ENCODE data around the gene TBC1D20. TPM values are rescaled to one million over a fixed set of nuclear protein-coding genes. Genes with fewer than 3 reads are reported as not detected.

TBC1D20 gene
- total and polyA plus RNA-seq, 9 donors = 19.1 to 40.1 (median 34.8) TPM

GRCh38 chr20:417801-418342 lies 44.5 kb downstream of the TBC1D20 start:
- DNase-seq = peak in 2 of 5 donors; percentile 34 to 66
- TF ChIP-seq EP300 (IDR thresholded peaks at IDR 0.05) = no peak
- TF ChIP-seq, protein P1, sequence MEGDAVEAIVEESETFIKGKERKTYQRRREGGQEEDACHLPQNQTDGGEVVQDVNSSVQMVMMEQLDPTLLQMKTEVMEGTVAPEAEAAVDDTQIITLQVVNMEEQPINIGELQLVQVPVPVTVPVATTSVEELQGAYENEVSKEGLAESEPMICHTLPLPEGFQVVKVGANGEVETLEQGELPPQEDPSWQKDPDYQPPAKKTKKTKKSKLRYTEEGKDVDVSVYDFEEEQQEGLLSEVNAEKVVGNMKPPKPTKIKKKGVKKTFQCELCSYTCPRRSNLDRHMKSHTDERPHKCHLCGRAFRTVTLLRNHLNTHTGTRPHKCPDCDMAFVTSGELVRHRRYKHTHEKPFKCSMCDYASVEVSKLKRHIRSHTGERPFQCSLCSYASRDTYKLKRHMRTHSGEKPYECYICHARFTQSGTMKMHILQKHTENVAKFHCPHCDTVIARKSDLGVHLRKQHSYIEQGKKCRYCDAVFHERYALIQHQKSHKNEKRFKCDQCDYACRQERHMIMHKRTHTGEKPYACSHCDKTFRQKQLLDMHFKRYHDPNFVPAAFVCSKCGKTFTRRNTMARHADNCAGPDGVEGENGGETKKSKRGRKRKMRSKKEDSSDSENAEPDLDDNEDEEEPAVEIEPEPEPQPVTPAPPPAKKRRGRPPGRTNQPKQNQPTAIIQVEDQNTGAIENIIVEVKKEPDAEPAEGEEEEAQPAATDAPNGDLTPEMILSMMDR (IDR thresholded peaks at IDR 0.05) = no peak
- TF ChIP-seq POLR2A (IDR thresholded peaks at IDR 0.05) = no peak
- peaks cover 10% of the 10 kb centered on the region for H3K4me1 ChIP-seq (ENCODE audit: insufficient read depth)
- no peaks in the 10 kb centered on the region for H3K9me3 ChIP-seq
- H3K36me3 ChIP-seq = no peaks in the 10 kb centered on the region
- no peak overlapping the region for H3K4me3 ChIP-seq
- intact Hi-C loops (cut with DNase I) = no loop called here
- WGBS, 3 donors = 30 to 55% (median 46%) methylated on average over 12 of the region's 12 CpGs
- peak overlapping the region in 1 of 2 donors; percentile 7 for H3K27ac ChIP-seq
- no peaks in the 10 kb centered on the region for H3K27me3 ChIP-seq

GRCh38 chr20:416950-417800 lies 45.2 kb downstream of the TBC1D20 start:
- WGBS, 3 donors = 41 to 64% (median 55%) methylated on average over 13 of the region's 13 CpGs
- H3K36me3 ChIP-seq = no peaks in the 10 kb centered on the region
- H3K4me3 ChIP-seq = no peak overlapping the region
- H3K9me3 ChIP-seq = no peaks in the 10 kb centered on the region
- H3K27me3 ChIP-seq = no peaks in the 10 kb centered on the region
- TF ChIP-seq EP300 (IDR thresholded peaks at IDR 0.05) (no peak), POLR2A (IDR thresholded peaks at IDR 0.05) (no peak)
- TF ChIP-seq, protein P1 (IDR thresholded peaks at IDR 0.05) = no peak
- intact Hi-C loops (cut with DNase I) = no loop called here
- peak overlapping the region in 1 of 2 donors; percentile 7 for H3K27ac ChIP-seq
- H3K4me1 ChIP-seq (ENCODE audit: insufficient read depth) = peaks cover 10% of the 10 kb centered on the region
- no peak for DNase-seq

GRCh38 chr20:415820-416322 lies 46.5 kb downstream of the TBC1D20 start:
- H3K27me3 ChIP-seq = no peaks in the 10 kb centered on the region
- DNase-seq = no peak
- H3K27ac ChIP-seq = no peak overlapping the region
- TF ChIP-seq, protein P1 (IDR thresholded peaks at IDR 0.05) = no peak
- TF ChIP-seq POLR2A (IDR thresholded peaks at IDR 0.05) (no peak), EP300 (IDR thresholded peaks at IDR 0.05) (no peak)
- H3K4me1 ChIP-seq (ENCODE audit: insufficient read depth) = peaks cover 10% of the 10 kb centered on the region
- 84 to 91% (median 90%) methylated on average over 13 of the region's 13 CpGs for WGBS, 3 donors
- H3K4me3 ChIP-seq = no peak overlapping the region
- H3K36me3 ChIP-seq = no peaks in the 10 kb centered on the region
- intact Hi-C loops (cut with DNase I) = no loop called here
- no peaks in the 10 kb centered on the region for H3K9me3 ChIP-seq

DNA sequence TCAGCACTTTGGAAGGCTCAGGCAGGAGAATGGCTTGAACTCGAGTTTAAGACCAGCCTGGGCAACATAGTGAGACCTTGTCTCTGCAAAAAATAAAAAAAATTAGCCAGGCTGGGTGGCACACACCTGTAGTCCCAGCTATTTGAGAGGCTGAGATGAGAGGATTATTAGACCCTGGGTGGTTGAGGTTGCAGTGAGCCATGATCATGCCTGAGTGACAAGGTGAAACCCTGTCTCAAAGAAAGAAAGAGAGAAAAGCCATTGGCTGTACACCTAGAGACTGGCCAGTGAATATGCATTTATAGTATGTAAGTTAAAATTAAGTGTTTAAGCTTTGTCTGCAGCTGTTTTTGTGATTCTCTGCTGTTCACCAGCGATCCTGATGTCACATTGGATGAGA lies 48.2 kb downstream of the TBC1D20 start:
- Histone ChIP-seq H3K36me3 (no peaks in the 10 kb centered on the region), H3K27ac (no peak overlapping the region), H3K4me1 (ENCODE audit: insufficient read depth) (peaks cover 14% of the 10 kb centered on the region), H3K9me3 (no peaks in the 10 kb centered on the region), H3K4me3 (no peak overlapping the region), H3K27me3 (no peaks in the 10 kb centered on the region)
- 55 to 73% (median 62%) methylated on average over 2 of the region's 2 CpGs for WGBS, 3 donors
- DNase-seq = no peak
- TF ChIP-seq POLR2A (IDR thresholded peaks at IDR 0.05) = no peak
- TF ChIP-seq, protein P1 (IDR thresholded peaks at IDR 0.05) = no peak
- no peak for TF ChIP-seq EP300 (IDR thresholded peaks at IDR 0.05)
- intact Hi-C loops (cut with DNase I) = no loop called here
